ENCODE measurements around the gene JOSD1. TPM values are rescaled to one million over a fixed set of nuclear protein-coding genes. Genes with fewer than 3 reads are reported as not detected.

Gene JOSD1
- total and polyA plus RNA-seq, 9 of the 15 experiments (the other 6 are each of a cell fraction or from before 2014, with no cell fraction given) = 8.9 to 39.1 (median 30.4) TPM

- TF ChIP-seq, protein P1, sequence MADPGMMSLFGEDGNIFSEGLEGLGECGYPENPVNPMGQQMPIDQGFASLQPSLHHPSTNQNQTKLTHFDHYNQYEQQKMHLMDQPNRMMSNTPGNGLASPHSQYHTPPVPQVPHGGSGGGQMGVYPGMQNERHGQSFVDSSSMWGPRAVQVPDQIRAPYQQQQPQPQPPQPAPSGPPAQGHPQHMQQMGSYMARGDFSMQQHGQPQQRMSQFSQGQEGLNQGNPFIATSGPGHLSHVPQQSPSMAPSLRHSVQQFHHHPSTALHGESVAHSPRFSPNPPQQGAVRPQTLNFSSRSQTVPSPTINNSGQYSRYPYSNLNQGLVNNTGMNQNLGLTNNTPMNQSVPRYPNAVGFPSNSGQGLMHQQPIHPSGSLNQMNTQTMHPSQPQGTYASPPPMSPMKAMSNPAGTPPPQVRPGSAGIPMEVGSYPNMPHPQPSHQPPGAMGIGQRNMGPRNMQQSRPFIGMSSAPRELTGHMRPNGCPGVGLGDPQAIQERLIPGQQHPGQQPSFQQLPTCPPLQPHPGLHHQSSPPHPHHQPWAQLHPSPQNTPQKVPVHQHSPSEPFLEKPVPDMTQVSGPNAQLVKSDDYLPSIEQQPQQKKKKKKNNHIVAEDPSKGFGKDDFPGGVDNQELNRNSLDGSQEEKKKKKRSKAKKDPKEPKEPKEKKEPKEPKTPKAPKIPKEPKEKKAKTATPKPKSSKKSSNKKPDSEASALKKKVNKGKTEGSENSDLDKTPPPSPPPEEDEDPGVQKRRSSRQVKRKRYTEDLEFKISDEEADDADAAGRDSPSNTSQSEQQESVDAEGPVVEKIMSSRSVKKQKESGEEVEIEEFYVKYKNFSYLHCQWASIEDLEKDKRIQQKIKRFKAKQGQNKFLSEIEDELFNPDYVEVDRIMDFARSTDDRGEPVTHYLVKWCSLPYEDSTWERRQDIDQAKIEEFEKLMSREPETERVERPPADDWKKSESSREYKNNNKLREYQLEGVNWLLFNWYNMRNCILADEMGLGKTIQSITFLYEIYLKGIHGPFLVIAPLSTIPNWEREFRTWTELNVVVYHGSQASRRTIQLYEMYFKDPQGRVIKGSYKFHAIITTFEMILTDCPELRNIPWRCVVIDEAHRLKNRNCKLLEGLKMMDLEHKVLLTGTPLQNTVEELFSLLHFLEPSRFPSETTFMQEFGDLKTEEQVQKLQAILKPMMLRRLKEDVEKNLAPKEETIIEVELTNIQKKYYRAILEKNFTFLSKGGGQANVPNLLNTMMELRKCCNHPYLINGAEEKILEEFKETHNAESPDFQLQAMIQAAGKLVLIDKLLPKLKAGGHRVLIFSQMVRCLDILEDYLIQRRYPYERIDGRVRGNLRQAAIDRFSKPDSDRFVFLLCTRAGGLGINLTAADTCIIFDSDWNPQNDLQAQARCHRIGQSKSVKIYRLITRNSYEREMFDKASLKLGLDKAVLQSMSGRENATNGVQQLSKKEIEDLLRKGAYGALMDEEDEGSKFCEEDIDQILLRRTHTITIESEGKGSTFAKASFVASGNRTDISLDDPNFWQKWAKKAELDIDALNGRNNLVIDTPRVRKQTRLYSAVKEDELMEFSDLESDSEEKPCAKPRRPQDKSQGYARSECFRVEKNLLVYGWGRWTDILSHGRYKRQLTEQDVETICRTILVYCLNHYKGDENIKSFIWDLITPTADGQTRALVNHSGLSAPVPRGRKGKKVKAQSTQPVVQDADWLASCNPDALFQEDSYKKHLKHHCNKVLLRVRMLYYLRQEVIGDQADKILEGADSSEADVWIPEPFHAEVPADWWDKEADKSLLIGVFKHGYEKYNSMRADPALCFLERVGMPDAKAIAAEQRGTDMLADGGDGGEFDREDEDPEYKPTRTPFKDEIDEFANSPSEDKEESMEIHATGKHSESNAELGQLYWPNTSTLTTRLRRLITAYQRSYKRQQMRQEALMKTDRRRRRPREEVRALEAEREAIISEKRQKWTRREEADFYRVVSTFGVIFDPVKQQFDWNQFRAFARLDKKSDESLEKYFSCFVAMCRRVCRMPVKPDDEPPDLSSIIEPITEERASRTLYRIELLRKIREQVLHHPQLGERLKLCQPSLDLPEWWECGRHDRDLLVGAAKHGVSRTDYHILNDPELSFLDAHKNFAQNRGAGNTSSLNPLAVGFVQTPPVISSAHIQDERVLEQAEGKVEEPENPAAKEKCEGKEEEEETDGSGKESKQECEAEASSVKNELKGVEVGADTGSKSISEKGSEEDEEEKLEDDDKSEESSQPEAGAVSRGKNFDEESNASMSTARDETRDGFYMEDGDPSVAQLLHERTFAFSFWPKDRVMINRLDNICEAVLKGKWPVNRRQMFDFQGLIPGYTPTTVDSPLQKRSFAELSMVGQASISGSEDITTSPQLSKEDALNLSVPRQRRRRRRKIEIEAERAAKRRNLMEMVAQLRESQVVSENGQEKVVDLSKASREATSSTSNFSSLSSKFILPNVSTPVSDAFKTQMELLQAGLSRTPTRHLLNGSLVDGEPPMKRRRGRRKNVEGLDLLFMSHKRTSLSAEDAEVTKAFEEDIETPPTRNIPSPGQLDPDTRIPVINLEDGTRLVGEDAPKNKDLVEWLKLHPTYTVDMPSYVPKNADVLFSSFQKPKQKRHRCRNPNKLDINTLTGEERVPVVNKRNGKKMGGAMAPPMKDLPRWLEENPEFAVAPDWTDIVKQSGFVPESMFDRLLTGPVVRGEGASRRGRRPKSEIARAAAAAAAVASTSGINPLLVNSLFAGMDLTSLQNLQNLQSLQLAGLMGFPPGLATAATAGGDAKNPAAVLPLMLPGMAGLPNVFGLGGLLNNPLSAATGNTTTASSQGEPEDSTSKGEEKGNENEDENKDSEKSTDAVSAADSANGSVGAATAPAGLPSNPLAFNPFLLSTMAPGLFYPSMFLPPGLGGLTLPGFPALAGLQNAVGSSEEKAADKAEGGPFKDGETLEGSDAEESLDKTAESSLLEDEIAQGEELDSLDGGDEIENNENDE (IDR thresholded peaks at IDR 0.05; ENCODE audit: low read depth, low read length) = no peak
- TF ChIP-seq CREBBP (IDR thresholded peaks at IDR 0.05; ENCODE audit: low read depth, low read length) (no peak), HIVEP1 (CRISPR knock-in tag; IDR thresholded peaks at IDR 0.05) (no peak), TFAM (CRISPR knock-in tag; conservative IDR thresholded peaks at IDR 0.05) (no peak)
These were observed 59.2 kb downstream of the JOSD1 start (continued) for GRCh38 chr22:38641476-38642040.

All from K562 (cell line).